Bronchial epithelial cell (primary cell): Measurements from ENCODE around the gene ITPKB. TPM values are rescaled to one million over a fixed set of nuclear protein-coding genes. Genes with fewer than 3 reads are reported as not detected.
"Not testable (repeated sequence)": the region's sequence is repeated elsewhere in the genome, so short reads cannot be mapped to it uniquely, and the experiment has no call there.

Source experiments
- DNase-seq: peaks from one replicate; pipeline ENCODE4 v3.0.0-alpha.2; 2010; ENCODE audit warnings: low read depth
- FAIRE-seq: peaks from 2 replicates; lab custom pipeline; 2011; peaks lifted over from hg19 to GRCh38; lab: Jason Lieb, UNC
- H3K27me3 ChIP-seq: 2 replicates; pipeline ENCODE4 v1.5.1; 2011; ENCODE audit warnings: low read length; ENCODE audit not compliant: control insufficient read depth, insufficient read depth
- H3K36me3 ChIP-seq: 2 replicates; pipeline ENCODE4 v1.5.1; 2011; ENCODE audit warnings: low read length; ENCODE audit not compliant: control insufficient read depth, insufficient read depth
- H3K4me3 ChIP-seq: 2 replicates; pipeline ENCODE4 v1.5.1; 2011; ENCODE audit warnings: mild to moderate bottlenecking, low read depth, low read length, control low read depth
- total RNA-seq: library from RNA; depleted of rRNA; stranded (reverse); fragments of >200 nt; gene quantifications from 2 replicates; pipeline ENCODE4 v1.2.1, GENCODE V29; 2014
- TF ChIP-seq, protein P1 (sequence below): IDR thresholded peaks from 2 replicates; pipeline ENCODE4 v1.5.1; 2011; ENCODE audit warnings: mild to moderate bottlenecking, moderate library complexity, low read length, control low read depth, inconsistent platforms; ENCODE audit not compliant: insufficient read depth, severe bottlenecking

The ITPKB gene
- total RNA-seq, 1 donor from 2014 or later: 1.3 TPM

DNA sequence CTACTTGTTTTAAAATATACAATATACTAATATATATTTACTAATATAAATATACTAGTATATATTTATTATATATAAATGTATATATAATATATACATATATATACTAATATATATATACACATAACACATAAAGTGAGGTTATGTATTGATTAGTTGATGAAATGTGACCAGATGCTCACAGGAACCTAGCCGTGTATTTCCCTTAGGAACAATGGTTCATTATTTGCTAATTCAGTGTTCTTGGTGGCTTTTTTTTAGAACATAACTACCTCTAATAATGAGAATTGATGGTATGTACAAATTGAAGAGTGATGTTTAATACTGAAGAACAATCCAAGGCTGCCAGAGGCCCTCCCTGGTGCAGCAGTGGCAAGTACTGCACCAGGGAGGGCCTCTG lies 37.9 kb upstream of the ITPKB start:
- no peak for FAIRE-seq

DNA sequence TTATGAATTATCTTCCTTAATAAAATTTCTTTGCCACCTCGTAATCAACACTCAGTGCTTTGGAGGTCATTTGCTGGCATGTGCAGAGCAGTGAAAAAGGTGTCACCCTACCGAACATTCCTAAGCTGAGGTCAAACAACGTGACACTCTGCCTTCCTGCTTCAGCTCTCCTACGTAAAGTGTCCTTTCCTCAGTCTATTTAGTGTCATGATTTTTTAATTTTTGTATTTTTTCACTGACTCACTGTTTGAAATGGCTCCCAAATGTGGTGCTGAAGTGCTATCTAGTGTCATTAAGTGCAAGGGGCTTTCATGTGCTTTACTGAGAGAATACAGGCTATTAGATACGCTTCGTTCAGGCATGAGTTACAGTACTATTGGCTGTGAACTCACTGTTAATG lies 37.0 kb upstream of the ITPKB start:
- Histone ChIP-seq H3K27me3 (no peaks in the 10 kb centered on the region), H3K4me3 (no peak overlapping the region), H3K36me3 (no peaks in the 10 kb centered on the region)
- TF ChIP-seq, protein P1, sequence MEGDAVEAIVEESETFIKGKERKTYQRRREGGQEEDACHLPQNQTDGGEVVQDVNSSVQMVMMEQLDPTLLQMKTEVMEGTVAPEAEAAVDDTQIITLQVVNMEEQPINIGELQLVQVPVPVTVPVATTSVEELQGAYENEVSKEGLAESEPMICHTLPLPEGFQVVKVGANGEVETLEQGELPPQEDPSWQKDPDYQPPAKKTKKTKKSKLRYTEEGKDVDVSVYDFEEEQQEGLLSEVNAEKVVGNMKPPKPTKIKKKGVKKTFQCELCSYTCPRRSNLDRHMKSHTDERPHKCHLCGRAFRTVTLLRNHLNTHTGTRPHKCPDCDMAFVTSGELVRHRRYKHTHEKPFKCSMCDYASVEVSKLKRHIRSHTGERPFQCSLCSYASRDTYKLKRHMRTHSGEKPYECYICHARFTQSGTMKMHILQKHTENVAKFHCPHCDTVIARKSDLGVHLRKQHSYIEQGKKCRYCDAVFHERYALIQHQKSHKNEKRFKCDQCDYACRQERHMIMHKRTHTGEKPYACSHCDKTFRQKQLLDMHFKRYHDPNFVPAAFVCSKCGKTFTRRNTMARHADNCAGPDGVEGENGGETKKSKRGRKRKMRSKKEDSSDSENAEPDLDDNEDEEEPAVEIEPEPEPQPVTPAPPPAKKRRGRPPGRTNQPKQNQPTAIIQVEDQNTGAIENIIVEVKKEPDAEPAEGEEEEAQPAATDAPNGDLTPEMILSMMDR: no peak
- DNase-seq: no peak
- FAIRE-seq: no peak

More for the DNA sequence above, 37.9 kb upstream of the ITPKB start:
- DNase-seq: no peak
- Histone ChIP-seq H3K4me3 (no peak overlapping the region), H3K36me3 (no peaks in the 10 kb centered on the region), H3K27me3 (no peaks in the 10 kb centered on the region)
- TF ChIP-seq, protein P1: no peak

- Histone ChIP-seq H3K36me3 (no peaks in the 10 kb centered on the region), H3K27me3 (no peaks in the 10 kb centered on the region), H3K4me3 (no peak overlapping the region)
- no peak for DNase-seq
- no peak for FAIRE-seq
- TF ChIP-seq, protein P1: no peak
Observed at GRCh38 chr1:226772446-226773139, 33.5 kb upstream of the ITPKB start.

DNA sequence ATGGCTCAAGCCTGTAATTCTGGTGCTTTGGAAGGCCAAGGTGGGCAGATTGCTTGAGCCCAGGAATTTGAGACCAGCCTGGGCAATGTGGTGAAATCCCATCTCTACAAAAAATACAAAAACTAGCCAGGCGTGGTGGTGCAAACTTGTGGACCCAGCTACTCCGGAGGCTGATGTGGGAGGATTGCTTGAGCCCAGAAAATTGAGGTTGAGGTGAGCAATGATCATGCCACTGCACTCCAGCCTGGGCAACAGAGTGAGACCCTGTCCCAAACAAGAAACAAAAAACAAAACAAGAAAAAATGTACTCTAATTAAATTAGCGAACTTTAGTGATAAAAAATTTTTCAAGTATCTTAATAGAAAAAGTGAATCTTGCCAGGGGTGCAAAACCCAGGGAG lies 28.1 kb upstream of the ITPKB start:
- not testable (repeated sequence) for FAIRE-seq, H3K36me3 ChIP-seq, DNase-seq, H3K4me3 ChIP-seq, H3K27me3 ChIP-seq

GRCh38 chr1:226766565-226766964 lies 27.5 kb upstream of the ITPKB start:
- TF ChIP-seq, protein P1: no peak
- Histone ChIP-seq H3K36me3 (no peaks in the 10 kb centered on the region), H3K27me3 (no peaks in the 10 kb centered on the region), H3K4me3 (no peak overlapping the region)
- FAIRE-seq (no peak), DNase-seq (no peak)

GRCh38 chr1:226764533-226764932 lies 25.5 kb upstream of the ITPKB start:
- TF ChIP-seq, protein P1: no peak
- DNase-seq (no peak), FAIRE-seq (no peak)
- no peaks in the 10 kb centered on the region for H3K27me3 ChIP-seq
- no peaks in the 10 kb centered on the region for H3K36me3 ChIP-seq
- H3K4me3 ChIP-seq: no peak overlapping the region
